HL-60 (cell line): Measurements from ENCODE around the gene ABCF2.

Experiments
- CTCF ChIP-seq: IDR thresholded peaks from one replicate; pipeline ENCODE4 v1.5.1; 2011; ENCODE audit warnings: low read length, control low read depth, inconsistent platforms; ENCODE audit not compliant: insufficient read depth
- POLR2AphosphoS5 ChIP-seq: IDR thresholded peaks from 2 replicates; pipeline ENCODE4 v1.6.1; 2012; ENCODE audit warnings: low read depth

GRCh38 chr7:151246851-151247580, 20.0 kb upstream of the ABCF2 start:
- TF ChIP-seq CTCF, result no peak
- no peak for TF ChIP-seq POLR2AphosphoS5
